GM15510 (cell line): ENCODE data around the gene H19.

ENCODE experiments used
- POLR2A ChIP-seq: IDR thresholded peaks from 3 replicates; pipeline ENCODE4 v1.6.1; 2011; ENCODE audit warnings: borderline replicate concordance; ENCODE audit not compliant: insufficient read length; ENCODE audit errors: extremely low read depth

Gene H19

DNA sequence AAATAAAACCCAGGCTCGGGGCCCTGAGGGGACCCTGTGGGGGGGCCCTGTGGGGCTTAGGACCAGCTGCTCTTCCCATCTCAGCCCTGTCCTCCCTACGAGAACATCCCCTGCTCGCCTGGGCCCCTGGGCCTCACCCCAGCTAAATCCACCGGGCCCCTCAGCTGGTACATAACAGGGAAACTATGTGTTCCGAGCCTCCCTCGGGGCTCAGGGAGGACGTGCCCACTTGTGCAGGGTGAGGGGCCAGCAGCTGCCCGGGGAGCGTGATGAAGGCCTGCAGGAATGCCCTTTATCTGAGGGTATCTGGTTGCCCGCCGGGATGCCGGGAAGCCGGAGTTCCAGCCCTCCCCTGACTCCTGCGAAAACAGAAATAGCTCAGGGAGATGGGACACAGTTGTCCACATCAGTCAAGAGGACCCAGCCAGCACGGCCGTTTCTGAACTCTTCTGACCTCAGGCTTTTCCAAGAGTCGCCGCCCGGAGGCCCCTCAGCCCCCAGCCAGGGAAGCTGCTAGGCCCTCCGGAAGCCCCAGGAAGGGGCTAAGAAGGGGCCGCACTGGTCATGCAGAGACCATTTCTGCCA lies 29.9 kb downstream of the H19 start:
- no peak for TF ChIP-seq POLR2A

DNA sequence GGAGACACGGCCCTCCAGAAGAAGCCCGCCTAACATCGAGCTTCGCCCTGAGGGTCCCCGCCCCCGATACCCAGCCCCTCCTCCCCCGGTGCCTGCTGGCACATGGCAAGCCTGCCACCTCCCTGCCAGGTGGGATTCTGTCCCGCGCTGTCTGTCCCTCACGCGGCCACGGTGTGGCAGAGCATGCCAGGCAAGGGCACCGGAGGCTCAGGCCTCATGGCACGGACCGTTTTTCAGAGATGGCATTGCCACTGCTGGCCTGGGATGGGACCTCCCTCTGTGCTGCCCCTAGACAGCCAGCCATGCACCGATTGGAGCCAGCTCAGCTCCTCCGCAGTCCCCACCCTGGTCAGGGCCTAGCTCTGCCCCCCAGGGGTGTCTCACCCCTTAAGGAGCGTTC lies 31.1 kb downstream of the H19 start:
- TF ChIP-seq POLR2A: no peak

DNA sequence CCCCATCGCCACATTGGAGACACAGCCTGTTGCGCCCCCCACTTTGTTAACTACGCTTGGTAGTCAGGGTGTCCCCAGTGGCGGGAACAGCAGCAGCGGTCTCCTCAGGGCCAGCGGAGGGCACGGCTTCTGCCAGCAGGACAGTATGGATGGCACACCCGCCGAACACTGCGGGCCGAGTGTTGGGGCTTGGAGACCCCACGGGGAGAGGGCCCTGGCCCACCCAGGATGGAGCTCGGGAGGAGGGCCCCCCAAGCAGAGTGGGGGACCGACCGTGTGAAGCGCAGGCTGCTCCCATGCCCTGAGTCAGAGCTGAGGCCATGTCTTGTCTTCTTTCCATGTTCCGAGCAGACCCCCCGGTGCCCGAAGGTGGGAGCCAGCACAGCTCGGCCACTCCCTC lies 32.7 kb downstream of the H19 start:
- no peak for TF ChIP-seq POLR2A

DNA sequence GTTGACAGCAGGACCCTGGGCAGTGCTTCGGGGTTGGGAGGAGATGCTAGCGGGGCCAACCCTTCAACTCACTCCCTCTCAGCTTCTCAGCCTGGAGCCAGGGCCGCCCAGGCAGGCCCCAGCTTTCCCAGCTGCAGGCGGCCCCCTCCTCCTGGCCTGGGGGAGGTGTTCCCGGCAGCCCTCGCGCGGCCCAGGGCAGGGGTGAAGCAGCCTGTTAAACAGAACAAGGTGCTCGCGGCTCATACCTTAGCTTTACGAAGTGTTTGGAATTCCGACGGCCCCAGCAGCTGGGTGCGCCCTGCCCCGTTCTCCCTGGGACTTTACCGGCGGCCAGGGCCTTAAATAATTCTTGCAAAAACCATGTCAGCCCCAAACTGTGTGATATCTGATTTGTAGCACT lies 33.3 kb downstream of the H19 start:
- no peak for TF ChIP-seq POLR2A

DNA sequence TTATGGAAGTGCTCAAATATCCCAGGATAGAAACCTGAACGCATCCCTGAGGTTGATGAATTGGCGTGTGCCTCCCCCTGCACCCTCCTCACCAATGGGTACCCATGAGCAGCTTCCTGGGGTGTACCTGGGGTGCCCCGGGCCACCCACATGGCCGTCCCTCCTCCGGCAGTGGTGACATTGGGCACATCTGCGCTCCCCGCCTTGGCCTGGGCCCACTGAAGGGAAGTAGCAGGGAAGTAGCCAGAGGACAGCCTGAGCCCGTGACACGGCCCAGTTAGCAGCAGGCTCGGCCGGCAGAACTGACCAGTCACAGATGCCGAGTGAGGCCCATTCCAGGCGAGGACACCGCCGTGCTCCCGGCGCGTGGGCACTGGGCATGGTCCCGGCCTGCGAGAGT lies 33.8 kb downstream of the H19 start:
- no peak for TF ChIP-seq POLR2A

DNA sequence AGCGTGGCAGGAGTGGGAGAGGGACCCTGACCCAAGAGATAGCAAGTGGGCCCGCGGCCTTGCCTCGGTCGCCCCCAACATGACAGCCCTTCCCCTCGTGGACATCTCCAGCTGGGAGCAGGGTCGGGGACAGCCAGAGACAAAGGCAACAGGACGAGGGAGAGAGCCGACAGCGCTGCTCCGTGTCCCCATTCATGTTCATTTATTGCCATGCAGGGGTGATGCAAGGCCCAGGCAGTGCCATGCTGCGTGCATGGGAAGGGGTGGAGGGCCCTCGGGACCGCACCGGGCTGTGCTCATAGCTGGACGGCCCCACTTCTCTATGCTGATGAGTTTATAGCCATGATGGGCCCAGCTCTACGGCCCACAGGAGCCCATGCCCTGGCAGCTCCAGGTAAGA lies 37.9 kb downstream of the H19 start:
- no peak for TF ChIP-seq POLR2A

DNA sequence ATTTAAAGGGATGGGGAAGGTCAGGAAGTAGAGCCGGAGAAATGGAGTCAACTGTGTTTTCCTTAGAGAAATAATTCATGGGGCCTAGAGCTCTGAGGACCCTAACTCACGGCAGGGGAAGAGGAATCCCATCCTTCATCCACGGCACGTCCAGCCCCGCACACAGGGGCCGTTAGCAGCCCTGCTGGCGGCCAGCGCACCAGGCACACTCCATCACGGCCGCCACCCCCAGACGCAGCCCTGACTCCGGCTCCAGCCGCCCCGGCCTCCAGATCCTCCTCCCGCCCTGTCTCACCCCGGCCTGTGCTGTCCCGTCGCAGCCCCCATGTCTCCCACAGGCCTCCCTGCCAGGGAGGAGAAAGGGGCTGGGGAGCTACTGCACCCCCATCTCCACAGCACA lies 39.3 kb downstream of the H19 start:
- no peak for TF ChIP-seq POLR2A

DNA sequence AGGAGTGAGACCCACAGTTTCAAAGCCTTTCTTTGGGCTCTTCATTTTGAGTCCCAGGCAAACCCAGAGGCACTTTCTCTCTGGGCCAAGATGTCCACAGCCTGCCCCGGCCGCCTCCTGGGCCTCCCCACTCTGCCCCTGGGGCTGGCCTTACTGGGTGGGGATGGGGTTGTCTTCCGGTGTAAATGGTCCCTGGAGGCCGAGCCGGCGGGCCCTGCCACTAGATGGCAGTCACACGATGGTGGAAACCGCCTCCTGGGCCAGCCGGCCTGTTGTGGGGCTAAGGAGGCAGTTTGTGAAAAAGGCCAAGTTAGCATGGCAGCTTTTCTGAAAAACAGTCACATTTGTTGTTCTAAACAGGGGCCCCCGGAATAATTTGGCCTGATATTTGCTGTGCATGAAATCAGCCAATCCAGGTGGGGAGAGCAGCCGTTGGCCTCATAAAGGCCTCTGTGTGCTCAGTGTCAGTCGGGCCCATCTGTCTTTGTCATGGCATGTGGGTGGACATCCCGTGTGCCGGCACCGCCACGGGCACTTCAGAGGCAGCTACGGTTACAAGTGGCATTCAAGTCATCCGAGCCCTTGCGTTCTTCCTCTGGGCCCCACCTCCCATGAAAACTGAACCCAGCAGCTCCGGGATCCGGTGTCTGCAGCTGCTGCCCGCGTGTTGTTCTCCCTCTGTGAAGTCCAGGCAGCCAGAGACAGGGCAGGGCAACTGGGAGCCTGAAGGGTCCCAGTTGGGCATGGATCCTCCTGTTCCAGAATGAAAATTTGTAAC lies 44.0 kb downstream of the H19 start:
- TF ChIP-seq POLR2A: no peak

DNA sequence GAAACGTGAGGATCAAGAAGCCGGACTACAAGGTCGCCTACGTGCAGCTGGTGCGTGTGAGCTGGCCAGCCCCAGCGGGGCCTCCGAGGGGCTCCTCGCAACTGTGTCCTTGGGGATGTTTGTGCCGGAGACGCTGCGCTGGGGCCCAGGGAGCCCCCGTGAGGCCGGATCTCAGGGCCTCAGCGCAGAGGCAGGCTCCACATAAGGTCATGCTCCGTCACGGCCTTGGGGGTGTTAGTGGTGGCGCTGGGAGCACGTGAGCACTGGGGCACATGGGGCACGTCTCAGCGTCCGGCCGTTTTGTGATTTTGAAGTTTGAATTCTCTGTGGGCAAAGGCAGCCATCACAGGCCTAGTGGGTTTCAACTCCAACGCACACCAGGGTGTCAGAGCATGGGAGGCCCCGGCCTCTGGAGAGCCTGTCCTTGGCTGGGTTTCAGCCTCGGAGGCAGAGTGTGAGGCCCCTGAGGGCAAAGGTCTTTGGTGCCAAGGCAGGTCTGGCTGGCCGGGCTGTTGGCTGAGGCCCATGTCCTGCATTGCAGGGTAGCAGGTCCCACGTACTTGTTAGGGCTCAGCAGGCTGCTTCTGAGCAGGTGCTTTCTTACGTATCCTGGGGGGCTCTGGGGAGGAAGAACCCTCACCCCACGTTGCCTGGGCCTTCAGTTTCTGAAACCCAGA lies 44.7 kb downstream of the H19 start:
- no peak for TF ChIP-seq POLR2A

DNA sequence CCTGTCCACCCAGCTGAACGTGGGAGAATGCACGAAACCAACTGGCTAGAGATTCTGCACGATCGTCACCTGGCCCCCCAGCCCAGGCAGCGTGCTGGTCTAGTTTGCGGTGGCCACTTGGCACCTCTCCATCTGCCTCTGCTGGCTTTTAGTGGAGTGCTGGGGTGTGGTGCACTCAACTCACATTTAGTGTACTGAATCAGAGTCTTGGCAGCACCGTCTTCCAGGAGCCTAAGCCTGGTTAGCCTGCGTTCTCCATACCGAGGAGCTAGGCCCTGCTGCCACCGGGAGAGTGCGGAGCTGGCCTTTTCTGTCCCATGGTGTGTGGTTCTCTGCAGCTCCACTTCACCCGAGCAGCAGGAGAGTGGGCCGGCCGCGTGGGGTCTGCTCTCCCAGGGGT lies 47.7 kb downstream of the H19 start:
- no peak for TF ChIP-seq POLR2A

DNA sequence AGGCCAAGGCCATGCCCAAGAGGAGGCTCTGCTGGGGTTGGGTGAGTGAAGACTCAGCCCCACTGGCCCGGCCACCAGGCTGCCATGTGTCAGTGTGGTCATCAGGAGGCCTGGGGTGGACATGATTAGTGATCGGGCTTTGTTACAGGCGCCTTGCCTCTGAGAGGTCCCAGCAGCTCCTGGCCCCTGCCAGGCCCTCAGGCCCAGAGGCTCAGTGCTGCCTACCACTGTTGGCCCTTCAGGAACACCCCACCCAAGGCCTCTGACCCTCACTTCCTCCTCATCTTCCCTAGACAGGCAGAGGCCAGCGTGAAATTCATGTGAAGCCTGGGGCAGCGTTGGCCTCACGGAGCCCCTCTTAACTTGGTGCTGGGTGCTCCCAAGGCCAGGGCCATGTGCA lies 48.3 kb downstream of the H19 start:
- no peak for TF ChIP-seq POLR2A

DNA sequence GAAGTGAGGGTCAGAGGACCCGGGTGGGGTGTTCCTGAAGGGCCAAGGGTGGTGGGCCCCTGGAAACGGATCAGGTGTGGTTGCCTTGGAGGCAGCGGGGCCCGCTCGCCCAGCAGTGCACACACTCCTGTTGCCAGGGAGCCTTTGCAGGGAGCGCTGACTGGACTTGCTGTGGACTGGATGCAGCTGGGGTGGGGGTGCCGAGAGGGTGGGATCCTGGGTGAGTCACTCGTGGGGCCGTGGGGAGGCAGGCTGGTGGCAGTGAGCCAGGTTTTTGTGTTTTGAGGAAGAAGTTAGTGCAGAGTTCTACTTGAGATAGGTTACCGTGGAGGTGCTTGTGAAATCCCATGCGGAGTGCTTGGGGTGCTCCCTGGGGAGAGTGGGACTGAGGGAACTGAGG lies 49.3 kb downstream of the H19 start:
- no peak for TF ChIP-seq POLR2A

DNA sequence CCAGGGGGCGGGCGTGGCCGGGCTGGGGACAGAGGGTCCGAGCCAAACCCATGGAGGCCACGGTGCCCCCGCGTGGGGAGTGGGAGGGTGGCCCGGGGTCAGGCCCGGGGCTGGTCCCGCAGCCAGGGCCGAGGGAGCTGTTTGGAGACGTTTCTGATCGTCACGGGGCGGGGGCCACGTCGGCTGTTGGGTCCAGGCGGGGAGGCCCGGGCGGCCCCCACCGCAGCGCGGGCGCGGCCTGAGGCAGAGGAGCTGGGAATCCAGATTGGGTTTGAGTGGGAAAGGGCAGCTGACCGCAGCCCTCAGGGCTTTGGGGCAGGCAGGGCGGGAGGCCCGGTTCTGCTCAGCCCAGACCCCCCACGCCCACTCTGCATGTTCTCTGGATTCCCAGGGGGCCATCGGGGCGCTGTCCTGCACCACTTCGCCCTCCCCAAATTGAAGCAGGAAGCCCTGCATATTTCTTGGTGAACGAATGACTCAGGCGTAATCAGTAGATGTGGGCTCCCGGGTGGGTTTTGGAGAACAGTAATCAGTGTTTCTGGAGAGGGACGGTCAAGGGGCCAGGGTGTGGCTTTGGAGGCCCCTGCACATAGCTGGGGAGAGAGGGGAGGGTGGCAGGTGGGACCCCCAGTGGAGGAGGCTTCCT lies 49.9 kb downstream of the H19 start:
- TF ChIP-seq POLR2A: no peak

DNA sequence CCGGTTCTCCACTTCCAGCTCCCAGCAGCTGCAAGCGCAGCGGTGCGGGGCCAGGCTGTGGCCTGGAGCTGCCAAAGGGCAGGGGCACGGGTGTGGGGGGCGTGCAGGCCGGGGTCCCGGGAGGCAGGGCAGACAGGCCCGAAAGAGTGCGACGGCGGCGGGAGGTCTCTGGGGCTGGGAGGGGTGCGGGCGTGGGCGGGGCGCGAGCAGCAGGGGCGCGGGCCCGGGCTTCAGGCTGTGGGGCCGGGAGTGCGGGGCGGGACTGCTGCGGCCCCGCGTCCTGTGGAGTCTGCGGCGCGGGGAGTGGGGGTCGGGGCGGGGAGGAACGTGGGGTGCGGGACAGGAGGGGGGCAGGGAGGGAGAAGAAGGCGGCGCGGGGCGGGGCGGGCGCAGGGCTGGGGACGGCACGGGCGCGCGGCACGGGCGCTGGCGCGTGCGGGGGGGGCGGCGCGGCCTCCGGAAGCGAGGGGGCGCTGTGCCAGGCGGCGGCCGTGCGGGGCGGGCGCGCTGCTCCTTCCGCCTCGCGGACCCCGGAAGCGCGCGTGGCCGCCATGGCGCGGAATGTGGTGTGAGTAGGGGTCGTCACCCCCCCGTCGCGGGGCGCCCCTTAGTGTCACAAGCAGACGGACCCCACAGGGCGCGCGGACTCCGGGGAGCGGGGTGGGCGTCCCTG lies 50.7 kb downstream of the H19 start, which contains the start of gene MRPL23:
TSS of gene MRPL23 (plus strand) at position 521 of the 673 bp plus-strand sequence. CDS start at position 552, 31 bp downstream.
- TF ChIP-seq POLR2A: no peak
